Thoracic aorta (tissue), 2 donors: ENCODE measurements around the gene HNRNPF. TPM values are rescaled to one million over a fixed set of nuclear protein-coding genes. Genes with fewer than 3 reads are reported as not detected.
"Not testable (repeated sequence)": the region's sequence is repeated elsewhere in the genome, so short reads cannot be mapped to it uniquely, and the experiment has no call there.

ENCODE experiments used
- ATAC-seq: fragments of 150-250 bp; one replicate; pipeline ENCODE4 v1.8.0; 2017; ENCODE audit warnings: low read depth; ENCODE audit not compliant: insufficient number of reproducible peaks, low FRiP score
- DNase-seq: peaks from one replicate; pipeline ENCODE4 v3.0.0-alpha.2; 2020; ENCODE audit warnings: low spot score
- H3K27ac ChIP-seq, 2 donors: fragments of 200-600 bp; sonication (generic); 1 replicate in 1 of 2; 2 replicates in 1 of 2; pipeline ENCODE4 v1.5.1; 2016; ENCODE audit warnings: mild to moderate bottlenecking in 2 of 2, moderate library complexity in 2 of 2
- H3K27me3 ChIP-seq: fragments of 200-600 bp; sonication (generic); replicated peaks from 2 replicates; pipeline ENCODE4 v1.6.0; 2016; ENCODE audit warnings: mild to moderate bottlenecking; ENCODE audit not compliant: insufficient read depth
- H3K36me3 ChIP-seq: fragments of 200-600 bp; sonication (generic); one replicate; pipeline ENCODE4 v1.5.1; 2016
- H3K4me1 ChIP-seq, 2 donors: fragments of 200-600 bp; sonication (generic); 1 replicate in 1 of 2; 2 replicates in 1 of 2; pipeline versions ENCODE4 v1.5.1 to v1.6.0; 2016; ENCODE audit warnings: low read depth in 2 of 2, mild to moderate bottlenecking in 1 of 2; ENCODE audit not compliant: control insufficient read depth in 1 of 2
- H3K4me3 ChIP-seq: fragments of 200-600 bp; sonication (generic); 2 replicates; pipeline ENCODE4 v1.5.1; 2016; ENCODE audit warnings: mild to moderate bottlenecking
- H3K9me3 ChIP-seq: fragments of 200-600 bp; sonication (generic); 2 replicates; pipeline ENCODE4 v1.5.1; 2016
- CTCF ChIP-seq: fragments of 200-600 bp; sonication (generic); IDR thresholded peaks from one replicate; pipeline ENCODE4 v1.5.1; 2019; ENCODE audit warnings: antibody characterized with exemption
- total RNA-seq, 2 donors: library from RNA; depleted of rRNA; stranded (reverse); fragments of >200 nt; gene quantifications; one replicate each; pipeline versions ENCODE4 v1.1.0 to v1.2.3, GENCODE V29; 2016

The HNRNPF gene
- 100 to 1,000 TPM in 1 of 2 donors, 10 to 100 TPM in 1; 86.6 to 137 TPM for total RNA-seq

- peak within 1 kb of the TSS; percentile 97 to 99 for H3K27ac ChIP-seq
- H3K27me3 ChIP-seq: no peaks in the 10 kb centered on the region
- peak within 1 kb of the TSS; percentile 85 for H3K4me3 ChIP-seq
- no peak for TF ChIP-seq CTCF
- no peaks in the 10 kb centered on the region for H3K9me3 ChIP-seq
- peak; percentile 72 for DNase-seq
- H3K4me1 ChIP-seq: peaks cover 22 to 37% of the 10 kb centered on the region in 2 donors
- ATAC-seq: peak; percentile 80
- no peaks in the 10 kb centered on the region for H3K36me3 ChIP-seq
These were observed at the start of gene HNRNPF for GRCh38 chr10:43408710-43409384. Gene HNRNPF (minus strand): TSS chr10:43409186. CDS start chr10:43387884, 21,302 bp downstream.

- no peaks in the 10 kb centered on the region for H3K9me3 ChIP-seq
- H3K4me1 ChIP-seq: peaks cover 6 to 11% of the 10 kb centered on the region in 2 donors
- no peak overlapping the region for H3K4me3 ChIP-seq
- ATAC-seq (no peak), DNase-seq (no peak)
- no peak for TF ChIP-seq CTCF
- H3K27ac ChIP-seq: no peak overlapping the region
- no peaks in the 10 kb centered on the region for H3K27me3 ChIP-seq
- H3K36me3 ChIP-seq: no peaks in the 10 kb centered on the region
These were observed 49.2 kb upstream of the HNRNPF start for GRCh38 chr10:43458227-43458626.

- not testable (repeated sequence) for H3K9me3 ChIP-seq, H3K36me3 ChIP-seq, H3K27me3 ChIP-seq, DNase-seq, ATAC-seq
- Histone ChIP-seq H3K27ac (peak overlapping the region; percentile 91 to 92), H3K4me3 (peak overlapping the region; percentile 83), H3K4me1 (peaks cover 6 to 11% of the 10 kb centered on the region in 2 donors)
These were observed 47.6 kb upstream of the HNRNPF start for GRCh38 chr10:43456561-43456960.

- H3K9me3 ChIP-seq, ATAC-seq, H3K36me3 ChIP-seq, DNase-seq, H3K4me3 ChIP-seq, H3K27me3 ChIP-seq: not testable (repeated sequence)
- peak overlapping the region; percentile 91 to 92 for H3K27ac ChIP-seq
- H3K4me1 ChIP-seq: peaks cover 6 to 11% of the 10 kb centered on the region in 2 donors
These were observed 45.0 kb upstream of the HNRNPF start for GRCh38 chr10:43454025-43454424.

- Histone ChIP-seq H3K9me3 (no peaks in the 10 kb centered on the region), H3K36me3 (no peaks in the 10 kb centered on the region), H3K4me1 (peaks cover 6 to 11% of the 10 kb centered on the region in 2 donors), H3K27me3 (no peaks in the 10 kb centered on the region), H3K4me3 (no peak overlapping the region), H3K27ac (no peak overlapping the region)
- DNase-seq (no peak), ATAC-seq (no peak)
- TF ChIP-seq CTCF: no peak
These were observed 44.4 kb upstream of the HNRNPF start for GRCh38 chr10:43453266-43453831.

GRCh38 chr10:43452356-43452914, 43.4 kb upstream of the HNRNPF start:
- TF ChIP-seq CTCF: no peak
- no peak overlapping the region for H3K27ac ChIP-seq
- no peaks in the 10 kb centered on the region for H3K27me3 ChIP-seq
- ATAC-seq: no peak
- H3K4me1 ChIP-seq: peaks cover 6 to 11% of the 10 kb centered on the region in 2 donors
- DNase-seq: no peak
- no peak overlapping the region for H3K4me3 ChIP-seq
- H3K9me3 ChIP-seq: no peaks in the 10 kb centered on the region
- H3K36me3 ChIP-seq: no peaks in the 10 kb centered on the region
